H1 (cell line): ENCODE data around the gene MOB2. TPM values are rescaled to one million over a fixed set of nuclear protein-coding genes. Genes with fewer than 3 reads are reported as not detected.

Experiments used
- CREB1 ChIP-seq: IDR thresholded peaks from 2 replicates; pipeline ENCODE4 v1.6.1; 2012; ENCODE audit warnings: inconsistent platforms
- GTF2F1 ChIP-seq: IDR thresholded peaks from 2 replicates; pipeline ENCODE4 v1.6.1; 2012; ENCODE audit warnings: low read depth, low read length, improper control_type of control experiment, borderline replicate concordance
- HDAC2 ChIP-seq, 2 experiments: fragments of 300-600 bp in 1 of 2; sonication (generic) in 1 of 2; IDR thresholded peaks; 2 replicates each; pipeline ENCODE4 v1.6.1; 2011 to 2012; ENCODE audit warnings: low read depth in 2 of 2, low read length in 2 of 2, mild to moderate bottlenecking in 2 of 2, moderate library complexity in 2 of 2, borderline replicate concordance in 1 of 2, inconsistent platforms in 1 of 2
- RXRA ChIP-seq: IDR thresholded peaks from 2 replicates; pipeline ENCODE4 v1.6.1; 2011; ENCODE audit warnings: low read depth, mild to moderate bottlenecking, low read length, moderate library complexity; ENCODE audit not compliant: insufficient read depth
- polyA plus RNA-seq, 7 experiments: library from polyadenylated mRNA; depleted of rRNA in 3 of 7; stranded (reverse) in 5 of 7; unstranded in 2 of 7; fragments of >200 nt in 5 of 7; fragments of 200-250 nt in 2 of 7; gene quantifications; 1 replicate in 5 of 7; 2 replicates in 1 of 7; 4 replicates in 1 of 7; pipeline versions ENCODE4 v1.2.1 to v1.2.3, GENCODE V29; 2011 to 2013; ENCODE audit warnings: missing spikeins in 2 of 7, mixed read lengths in 2 of 7
- total RNA-seq: library from RNA; stranded (reverse); fragmentation: NEBNext Ultra II Directional; extraction: Animal tissue kit (Norgen Biotek cat#: 25700); gene quantifications from 2 replicates; pipeline ENCODE4 v1.2.1, GENCODE V29; 2021
- TF ChIP-seq, protein P1 (sequence below): fragments of 300-600 bp; sonication (generic); IDR thresholded peaks from 2 replicates; pipeline ENCODE4 v1.7.1; 2012; ENCODE audit warnings: low read length, moderate library complexity, mild to moderate bottlenecking, inconsistent platforms; ENCODE audit not compliant: insufficient replicate concordance
- TF ChIP-seq, protein P2 (sequence below): IDR thresholded peaks from 2 replicates; pipeline ENCODE4 v1.6.1; 2012; ENCODE audit warnings: inconsistent platforms
- TF ChIP-seq, protein P3 (sequence below): IDR thresholded peaks from 2 replicates; pipeline ENCODE4 v1.6.1; 2012; ENCODE audit warnings: low read length, inconsistent platforms

The MOB2 gene
- total and polyA plus RNA-seq, 2 of the 8 experiments (the other 6 are each of a cell fraction or from before 2014, with no cell fraction given): 18.6 to 28.2 TPM

DNA sequence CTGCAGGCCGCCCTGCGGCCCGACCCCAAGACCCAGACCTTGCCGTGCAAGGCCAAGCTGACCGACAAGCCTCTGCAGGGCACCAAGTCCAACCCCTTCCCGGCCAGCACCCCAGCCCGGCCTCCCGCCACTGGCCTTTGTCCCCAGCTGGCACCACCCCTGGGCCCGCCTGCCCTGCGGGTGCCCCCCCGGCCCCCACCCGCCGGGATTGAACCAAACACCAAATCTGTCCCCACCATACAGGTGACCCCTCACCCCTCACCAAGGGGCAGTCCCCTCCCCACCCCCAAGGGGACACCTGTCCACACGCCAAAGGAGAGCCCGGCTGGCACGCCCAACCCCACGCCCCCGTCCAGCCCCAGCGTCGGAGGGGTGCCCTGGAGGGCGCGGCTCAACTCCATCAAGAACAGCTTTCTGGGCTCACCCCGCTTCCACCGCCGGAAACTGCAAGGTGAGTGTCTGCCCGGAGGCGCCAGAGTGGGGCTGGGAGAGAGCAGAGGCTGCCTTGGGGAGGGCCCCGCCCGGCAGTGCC, 36.2 kb downstream of the MOB2 start (continued):
- TF ChIP-seq, protein P1, sequence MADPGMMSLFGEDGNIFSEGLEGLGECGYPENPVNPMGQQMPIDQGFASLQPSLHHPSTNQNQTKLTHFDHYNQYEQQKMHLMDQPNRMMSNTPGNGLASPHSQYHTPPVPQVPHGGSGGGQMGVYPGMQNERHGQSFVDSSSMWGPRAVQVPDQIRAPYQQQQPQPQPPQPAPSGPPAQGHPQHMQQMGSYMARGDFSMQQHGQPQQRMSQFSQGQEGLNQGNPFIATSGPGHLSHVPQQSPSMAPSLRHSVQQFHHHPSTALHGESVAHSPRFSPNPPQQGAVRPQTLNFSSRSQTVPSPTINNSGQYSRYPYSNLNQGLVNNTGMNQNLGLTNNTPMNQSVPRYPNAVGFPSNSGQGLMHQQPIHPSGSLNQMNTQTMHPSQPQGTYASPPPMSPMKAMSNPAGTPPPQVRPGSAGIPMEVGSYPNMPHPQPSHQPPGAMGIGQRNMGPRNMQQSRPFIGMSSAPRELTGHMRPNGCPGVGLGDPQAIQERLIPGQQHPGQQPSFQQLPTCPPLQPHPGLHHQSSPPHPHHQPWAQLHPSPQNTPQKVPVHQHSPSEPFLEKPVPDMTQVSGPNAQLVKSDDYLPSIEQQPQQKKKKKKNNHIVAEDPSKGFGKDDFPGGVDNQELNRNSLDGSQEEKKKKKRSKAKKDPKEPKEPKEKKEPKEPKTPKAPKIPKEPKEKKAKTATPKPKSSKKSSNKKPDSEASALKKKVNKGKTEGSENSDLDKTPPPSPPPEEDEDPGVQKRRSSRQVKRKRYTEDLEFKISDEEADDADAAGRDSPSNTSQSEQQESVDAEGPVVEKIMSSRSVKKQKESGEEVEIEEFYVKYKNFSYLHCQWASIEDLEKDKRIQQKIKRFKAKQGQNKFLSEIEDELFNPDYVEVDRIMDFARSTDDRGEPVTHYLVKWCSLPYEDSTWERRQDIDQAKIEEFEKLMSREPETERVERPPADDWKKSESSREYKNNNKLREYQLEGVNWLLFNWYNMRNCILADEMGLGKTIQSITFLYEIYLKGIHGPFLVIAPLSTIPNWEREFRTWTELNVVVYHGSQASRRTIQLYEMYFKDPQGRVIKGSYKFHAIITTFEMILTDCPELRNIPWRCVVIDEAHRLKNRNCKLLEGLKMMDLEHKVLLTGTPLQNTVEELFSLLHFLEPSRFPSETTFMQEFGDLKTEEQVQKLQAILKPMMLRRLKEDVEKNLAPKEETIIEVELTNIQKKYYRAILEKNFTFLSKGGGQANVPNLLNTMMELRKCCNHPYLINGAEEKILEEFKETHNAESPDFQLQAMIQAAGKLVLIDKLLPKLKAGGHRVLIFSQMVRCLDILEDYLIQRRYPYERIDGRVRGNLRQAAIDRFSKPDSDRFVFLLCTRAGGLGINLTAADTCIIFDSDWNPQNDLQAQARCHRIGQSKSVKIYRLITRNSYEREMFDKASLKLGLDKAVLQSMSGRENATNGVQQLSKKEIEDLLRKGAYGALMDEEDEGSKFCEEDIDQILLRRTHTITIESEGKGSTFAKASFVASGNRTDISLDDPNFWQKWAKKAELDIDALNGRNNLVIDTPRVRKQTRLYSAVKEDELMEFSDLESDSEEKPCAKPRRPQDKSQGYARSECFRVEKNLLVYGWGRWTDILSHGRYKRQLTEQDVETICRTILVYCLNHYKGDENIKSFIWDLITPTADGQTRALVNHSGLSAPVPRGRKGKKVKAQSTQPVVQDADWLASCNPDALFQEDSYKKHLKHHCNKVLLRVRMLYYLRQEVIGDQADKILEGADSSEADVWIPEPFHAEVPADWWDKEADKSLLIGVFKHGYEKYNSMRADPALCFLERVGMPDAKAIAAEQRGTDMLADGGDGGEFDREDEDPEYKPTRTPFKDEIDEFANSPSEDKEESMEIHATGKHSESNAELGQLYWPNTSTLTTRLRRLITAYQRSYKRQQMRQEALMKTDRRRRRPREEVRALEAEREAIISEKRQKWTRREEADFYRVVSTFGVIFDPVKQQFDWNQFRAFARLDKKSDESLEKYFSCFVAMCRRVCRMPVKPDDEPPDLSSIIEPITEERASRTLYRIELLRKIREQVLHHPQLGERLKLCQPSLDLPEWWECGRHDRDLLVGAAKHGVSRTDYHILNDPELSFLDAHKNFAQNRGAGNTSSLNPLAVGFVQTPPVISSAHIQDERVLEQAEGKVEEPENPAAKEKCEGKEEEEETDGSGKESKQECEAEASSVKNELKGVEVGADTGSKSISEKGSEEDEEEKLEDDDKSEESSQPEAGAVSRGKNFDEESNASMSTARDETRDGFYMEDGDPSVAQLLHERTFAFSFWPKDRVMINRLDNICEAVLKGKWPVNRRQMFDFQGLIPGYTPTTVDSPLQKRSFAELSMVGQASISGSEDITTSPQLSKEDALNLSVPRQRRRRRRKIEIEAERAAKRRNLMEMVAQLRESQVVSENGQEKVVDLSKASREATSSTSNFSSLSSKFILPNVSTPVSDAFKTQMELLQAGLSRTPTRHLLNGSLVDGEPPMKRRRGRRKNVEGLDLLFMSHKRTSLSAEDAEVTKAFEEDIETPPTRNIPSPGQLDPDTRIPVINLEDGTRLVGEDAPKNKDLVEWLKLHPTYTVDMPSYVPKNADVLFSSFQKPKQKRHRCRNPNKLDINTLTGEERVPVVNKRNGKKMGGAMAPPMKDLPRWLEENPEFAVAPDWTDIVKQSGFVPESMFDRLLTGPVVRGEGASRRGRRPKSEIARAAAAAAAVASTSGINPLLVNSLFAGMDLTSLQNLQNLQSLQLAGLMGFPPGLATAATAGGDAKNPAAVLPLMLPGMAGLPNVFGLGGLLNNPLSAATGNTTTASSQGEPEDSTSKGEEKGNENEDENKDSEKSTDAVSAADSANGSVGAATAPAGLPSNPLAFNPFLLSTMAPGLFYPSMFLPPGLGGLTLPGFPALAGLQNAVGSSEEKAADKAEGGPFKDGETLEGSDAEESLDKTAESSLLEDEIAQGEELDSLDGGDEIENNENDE: no peak
- TF ChIP-seq CREB1 (no peak), RXRA (no peak), HDAC2 (IDR thresholded peaks at IDR 0.05; ENCODE audit: borderline replicate concordance in 1 of 2, low read depth in 2 of 2, low read length in 2 of 2) (no peak), GTF2F1 (no peak)
- TF ChIP-seq, protein P2, sequence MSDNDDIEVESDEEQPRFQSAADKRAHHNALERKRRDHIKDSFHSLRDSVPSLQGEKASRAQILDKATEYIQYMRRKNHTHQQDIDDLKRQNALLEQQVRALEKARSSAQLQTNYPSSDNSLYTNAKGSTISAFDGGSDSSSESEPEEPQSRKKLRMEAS: no peak
- TF ChIP-seq, protein P3, sequence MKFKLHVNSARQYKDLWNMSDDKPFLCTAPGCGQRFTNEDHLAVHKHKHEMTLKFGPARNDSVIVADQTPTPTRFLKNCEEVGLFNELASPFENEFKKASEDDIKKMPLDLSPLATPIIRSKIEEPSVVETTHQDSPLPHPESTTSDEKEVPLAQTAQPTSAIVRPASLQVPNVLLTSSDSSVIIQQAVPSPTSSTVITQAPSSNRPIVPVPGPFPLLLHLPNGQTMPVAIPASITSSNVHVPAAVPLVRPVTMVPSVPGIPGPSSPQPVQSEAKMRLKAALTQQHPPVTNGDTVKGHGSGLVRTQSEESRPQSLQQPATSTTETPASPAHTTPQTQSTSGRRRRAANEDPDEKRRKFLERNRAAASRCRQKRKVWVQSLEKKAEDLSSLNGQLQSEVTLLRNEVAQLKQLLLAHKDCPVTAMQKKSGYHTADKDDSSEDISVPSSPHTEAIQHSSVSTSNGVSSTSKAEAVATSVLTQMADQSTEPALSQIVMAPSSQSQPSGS: no peak
- TF ChIP-seq, all 59 proteins: peak for 0
